HG03045 (cell line): Measurements from ENCODE around the gene PRAMEF13.
"Not testable (repeated sequence)": the region's sequence is repeated elsewhere in the genome, so short reads cannot be mapped to it uniquely, and the experiment has no call there.

Experiments used
- ATAC-seq: cut with Tn5 transposase; IDR thresholded peaks from one replicate; pipeline ENCODE4 v1.9.1; 2021; ENCODE audit warnings: mild to moderate bottlenecking, moderate library complexity; ENCODE audit not compliant: unreplicated experiment

Gene PRAMEF13

GRCh38 chr1:13171548-13171947 lies 29.7 kb downstream of the PRAMEF13 start, which contains the start of gene PRAMEF9:
Gene PRAMEF9 (plus strand): TSS chr1:13171848. CDS start chr1:13175281, 3,433 bp downstream.
- ATAC-seq = not testable (repeated sequence)

DNA sequence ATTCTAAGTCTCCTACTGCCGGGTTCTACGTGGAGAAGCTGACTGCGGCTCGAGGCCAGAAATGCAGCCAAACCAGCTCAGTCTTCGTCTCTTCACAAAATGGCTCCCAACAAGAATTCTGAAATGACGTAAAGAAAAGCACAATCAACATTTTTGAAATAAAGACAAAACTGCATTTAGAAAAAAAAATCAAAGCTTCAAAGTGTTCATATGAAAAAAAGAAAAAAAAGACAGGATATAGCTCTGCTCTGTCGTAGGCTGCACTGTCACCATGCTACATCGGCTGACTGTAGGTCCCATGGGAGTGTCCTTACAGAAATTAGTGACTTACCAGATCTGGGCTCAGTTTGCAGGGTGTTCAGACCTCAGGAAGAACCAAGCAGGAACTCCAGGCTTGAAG lies 35.7 kb downstream of the PRAMEF13 start, which contains the start of gene HNRNPCL4:
TSS of gene HNRNPCL4 (minus strand) at position 101 of the 400 bp plus-strand sequence. CDS start 164 bp downstream, outside the sequence.
- not testable (repeated sequence) for ATAC-seq

GRCh38 chr1:13155909-13156308 lies 45.3 kb downstream of the PRAMEF13 start, which contains the start of gene PRAMEF26:
Gene PRAMEF26 (minus strand): TSS chr1:13156009. CDS start chr1:13153095, 2,914 bp downstream.
- not testable (repeated sequence) for ATAC-seq
